AG09309 (cell line): ENCODE measurements around the gene SHISA6.

Source experiments
- DNase-seq: peaks from one replicate; pipeline ENCODE4 v3.0.0-alpha.2; 2010; ENCODE audit warnings: low read depth
- H3K4me3 ChIP-seq: 2 replicates; pipeline ENCODE4 v1.5.1; 2011; ENCODE audit warnings: mild to moderate bottlenecking, low read depth, low read length, moderate library complexity; ENCODE audit not compliant: control insufficient read depth
- TF ChIP-seq, protein P1 (sequence below): IDR thresholded peaks from 2 replicates; pipeline ENCODE4 v1.5.1; 2011; ENCODE audit warnings: mild to moderate bottlenecking, low read depth, low read length, inconsistent platforms; ENCODE audit not compliant: insufficient read depth, control insufficient read depth; ENCODE audit errors: missing control alignments

The SHISA6 gene

DNA sequence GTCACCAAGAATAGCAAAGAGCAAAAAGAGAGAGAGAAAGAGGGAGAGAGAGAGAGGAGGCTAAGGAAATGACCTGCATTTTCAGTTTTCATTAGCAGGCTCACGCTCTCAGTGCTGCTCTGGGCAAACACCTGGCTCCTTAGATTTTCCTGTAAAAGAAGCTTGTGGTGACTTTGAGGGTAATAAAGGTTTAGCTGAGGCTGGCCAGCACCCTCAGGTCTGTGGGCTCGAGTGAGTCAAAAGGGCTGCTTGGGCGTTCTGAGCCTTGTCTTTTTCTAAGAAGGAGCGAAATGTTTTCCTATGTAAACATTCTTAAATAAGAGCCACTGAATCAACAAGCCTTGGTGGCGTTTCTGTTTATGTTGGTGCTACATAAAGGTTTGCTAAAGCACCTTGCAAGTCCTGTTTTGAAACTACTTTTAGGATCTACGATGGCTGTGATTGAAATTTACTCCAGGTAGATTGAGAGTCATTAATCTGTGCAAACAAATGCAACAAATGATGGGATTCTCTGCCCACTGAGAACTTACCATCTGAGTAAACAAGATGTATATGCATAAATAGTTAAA is 38.8 kb downstream of the SHISA6 start:
- no peak for DNase-seq
- TF ChIP-seq, protein P1, sequence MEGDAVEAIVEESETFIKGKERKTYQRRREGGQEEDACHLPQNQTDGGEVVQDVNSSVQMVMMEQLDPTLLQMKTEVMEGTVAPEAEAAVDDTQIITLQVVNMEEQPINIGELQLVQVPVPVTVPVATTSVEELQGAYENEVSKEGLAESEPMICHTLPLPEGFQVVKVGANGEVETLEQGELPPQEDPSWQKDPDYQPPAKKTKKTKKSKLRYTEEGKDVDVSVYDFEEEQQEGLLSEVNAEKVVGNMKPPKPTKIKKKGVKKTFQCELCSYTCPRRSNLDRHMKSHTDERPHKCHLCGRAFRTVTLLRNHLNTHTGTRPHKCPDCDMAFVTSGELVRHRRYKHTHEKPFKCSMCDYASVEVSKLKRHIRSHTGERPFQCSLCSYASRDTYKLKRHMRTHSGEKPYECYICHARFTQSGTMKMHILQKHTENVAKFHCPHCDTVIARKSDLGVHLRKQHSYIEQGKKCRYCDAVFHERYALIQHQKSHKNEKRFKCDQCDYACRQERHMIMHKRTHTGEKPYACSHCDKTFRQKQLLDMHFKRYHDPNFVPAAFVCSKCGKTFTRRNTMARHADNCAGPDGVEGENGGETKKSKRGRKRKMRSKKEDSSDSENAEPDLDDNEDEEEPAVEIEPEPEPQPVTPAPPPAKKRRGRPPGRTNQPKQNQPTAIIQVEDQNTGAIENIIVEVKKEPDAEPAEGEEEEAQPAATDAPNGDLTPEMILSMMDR: no peak
- H3K4me3 ChIP-seq: no peak overlapping the region

DNA sequence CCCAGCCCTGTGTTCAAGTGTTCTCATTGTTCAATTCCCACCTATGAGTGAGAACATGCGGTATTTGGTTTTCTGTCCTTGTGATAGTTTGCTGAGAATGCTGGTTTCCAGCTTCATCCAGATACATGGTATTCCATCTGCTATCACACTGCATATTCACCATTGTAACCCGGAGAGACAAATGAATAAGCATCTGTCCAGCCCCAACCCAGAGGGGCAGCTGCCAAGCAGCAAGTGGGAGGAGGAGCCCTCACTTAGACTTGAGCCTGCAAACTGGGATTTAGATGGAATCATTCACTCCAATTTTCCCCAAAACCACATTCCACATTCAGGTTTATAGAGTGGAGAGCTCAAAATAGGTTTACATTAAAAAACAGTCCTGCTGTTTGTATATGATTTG is 41.6 kb downstream of the SHISA6 start:
- no peak for DNase-seq
- no peak overlapping the region for H3K4me3 ChIP-seq
- TF ChIP-seq, protein P1: no peak

DNA sequence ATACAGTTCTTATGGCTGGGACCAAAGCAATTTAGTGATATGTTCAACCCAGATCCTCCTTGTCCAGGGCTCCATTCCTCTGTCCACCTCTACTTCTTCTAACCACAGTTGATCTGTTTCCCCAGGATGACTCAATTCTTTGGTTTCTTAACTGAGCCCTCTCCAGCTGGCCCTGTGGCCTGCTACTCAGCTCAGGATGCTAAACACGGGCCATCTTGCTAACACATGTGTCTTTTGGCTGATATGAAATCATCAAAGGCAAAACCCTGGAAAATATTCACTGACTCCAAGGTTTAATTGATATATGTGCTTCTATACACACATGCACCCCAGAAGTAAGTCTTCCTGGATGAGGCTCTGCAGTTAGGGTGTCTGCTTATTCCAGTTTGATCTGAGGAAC is 43.8 kb downstream of the SHISA6 start:
- TF ChIP-seq, protein P1: no peak
- no peak for DNase-seq

DNA sequence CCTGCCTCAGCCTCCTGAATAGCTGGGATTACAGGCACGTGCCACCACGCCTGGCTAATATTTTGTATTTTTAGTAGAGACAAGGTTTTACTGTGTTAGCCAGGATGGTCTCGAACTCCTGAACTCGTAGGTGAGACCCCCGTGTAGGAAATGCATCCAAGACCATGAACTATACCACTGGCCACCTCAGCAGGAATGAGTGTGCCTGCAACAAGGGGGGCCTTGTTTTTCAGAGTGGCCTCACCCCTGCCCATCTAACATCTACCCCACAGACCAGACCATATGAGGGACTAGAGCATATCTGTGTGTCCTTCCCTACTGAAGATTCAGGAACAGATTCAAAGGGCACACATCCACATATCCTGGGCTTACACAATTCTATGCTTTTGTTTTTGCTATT is 44.9 kb downstream of the SHISA6 start:
- no peak overlapping the region for H3K4me3 ChIP-seq

More for the DNA sequence above, 43.8 kb downstream of the SHISA6 start:
- H3K4me3 ChIP-seq: no peak overlapping the region

DNA sequence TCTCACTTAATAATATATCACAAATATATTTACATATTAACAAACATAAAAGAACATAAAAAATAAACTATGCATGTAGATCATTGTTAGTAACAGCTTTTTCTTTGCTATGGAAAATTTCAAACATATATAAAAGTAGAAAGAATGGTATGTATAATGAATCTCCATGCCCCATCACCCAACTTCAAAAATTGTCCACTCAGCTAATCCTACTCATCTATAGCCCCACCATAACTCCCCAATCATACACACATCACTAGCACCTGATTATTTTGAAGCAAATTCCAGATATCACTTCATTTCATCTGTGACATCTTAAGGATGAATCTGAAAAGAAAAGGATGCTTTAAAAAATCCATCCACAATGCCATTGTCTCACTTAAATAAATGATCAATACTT is 46.8 kb downstream of the SHISA6 start:
- H3K4me3 ChIP-seq: no peak overlapping the region
- TF ChIP-seq, protein P1: no peak
- DNase-seq: no peak

More for the DNA sequence above, 44.9 kb downstream of the SHISA6 start:
- TF ChIP-seq, protein P1: no peak
- DNase-seq: no peak

DNA sequence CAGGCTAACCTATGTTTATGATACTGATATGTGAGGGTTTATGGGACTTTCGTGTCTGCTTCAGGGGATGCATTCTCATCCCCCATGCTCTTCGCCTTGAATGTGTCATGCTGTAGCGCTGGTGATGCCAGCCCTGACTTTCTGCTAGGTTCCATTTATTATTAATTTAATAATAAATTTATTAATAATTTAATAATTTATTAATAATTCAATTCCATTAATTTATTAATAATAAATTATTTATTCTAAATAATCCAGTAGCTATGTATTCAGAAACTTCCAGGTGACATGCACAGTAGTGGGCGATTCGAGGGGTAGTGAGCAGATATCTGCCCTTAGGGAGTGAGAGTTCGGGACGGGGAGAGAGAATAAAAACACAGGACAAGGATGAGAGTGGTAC is 49.8 kb downstream of the SHISA6 start:
- H3K4me3 ChIP-seq: no peak overlapping the region
- no peak for DNase-seq
- TF ChIP-seq, protein P1: no peak

DNA sequence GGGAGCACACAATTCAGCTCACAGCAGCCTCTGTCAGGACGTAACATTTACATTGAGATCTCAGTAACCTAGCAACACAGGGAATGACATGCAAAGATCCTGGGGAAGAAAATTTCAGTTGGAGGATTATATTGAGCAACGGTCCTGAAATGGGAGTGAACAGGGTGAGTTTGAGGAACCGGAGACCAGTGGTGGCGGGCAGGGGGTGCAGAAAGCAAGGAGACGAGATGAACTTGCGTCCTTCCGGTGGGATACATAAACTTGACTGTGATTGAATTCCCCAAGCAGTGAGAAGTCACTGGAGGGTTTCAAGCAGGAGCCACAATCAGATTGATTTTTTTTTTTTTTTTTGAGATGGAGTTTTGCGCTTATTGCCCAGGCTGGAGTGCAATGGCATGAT is 51.5 kb downstream of the SHISA6 start:
- TF ChIP-seq, protein P1: no peak
- H3K4me3 ChIP-seq: no peak overlapping the region
- no peak for DNase-seq
